H1 (cell line): ENCODE results near the gene CENATAC. TPM values are rescaled to one million over a fixed set of nuclear protein-coding genes. Genes with fewer than 3 reads are reported as not detected.
"Not testable (repeated sequence)": the region's sequence is repeated elsewhere in the genome, so short reads cannot be mapped to it uniquely, and the experiment has no call there.

ENCODE experiments used
- CTCF ChIA-PET: fragments of 300-600 bp; sonication (Branson Sonifier 250); formaldehyde crosslinking; loops from one replicate; lab custom pipeline; 2021; ENCODE audit not compliant: partially characterized antibody; lab: Charles Lee
- POLR2A ChIA-PET: fragments of 300-600 bp; sonication (Branson Sonifier 250); formaldehyde crosslinking; loops from one replicate; lab custom pipeline; 2021; ENCODE audit warnings: inconsistent platforms; ENCODE audit not compliant: partially characterized antibody; lab: Charles Lee
- DNase-seq, 2 experiments: peaks; one replicate each; pipeline versions ENCODE4 v3.0.0 to v3.0.0-alpha.2; 2010 to 2022; ENCODE audit warnings: low spot score in 2 of 2, low read depth in 1 of 2, mixed read lengths in 1 of 2
- FAIRE-seq: peaks from 2 replicates; lab custom pipeline; 2011; peaks lifted over from hg19 to GRCh38; lab: Jason Lieb, UNC
- H2AFZ ChIP-seq: 2 replicates; pipeline ENCODE4 v1.8.1; 2012; ENCODE audit warnings: low read length, inconsistent platforms
- H2AK5ac ChIP-seq: 2 replicates; pipeline ENCODE4 v1.6.1; 2013; ENCODE audit warnings: low read depth, low read length
- H2BK120ac ChIP-seq: replicated peaks from 2 replicates; pipeline ENCODE3; 2013; ENCODE audit warnings: low read depth, low read length, inconsistent platforms
- H2BK12ac ChIP-seq: 2 replicates; pipeline ENCODE4 v1.6.1; 2013; ENCODE audit warnings: low read depth, low read length
- H2BK15ac ChIP-seq: 2 replicates; pipeline ENCODE4 v1.6.1; 2013; ENCODE audit warnings: low read length
- H2BK20ac ChIP-seq: 2 replicates; pipeline ENCODE4 v1.6.1; 2013; ENCODE audit warnings: low read length
- H2BK5ac ChIP-seq: 2 replicates; pipeline ENCODE4 v1.6.1; 2013; ENCODE audit warnings: low read depth, low read length
- H3K14ac ChIP-seq: 2 replicates; pipeline ENCODE4 v1.6.1; 2013; ENCODE audit warnings: inconsistent platforms; ENCODE audit not compliant: insufficient read length
- H3K18ac ChIP-seq: 2 replicates; pipeline ENCODE4 v1.6.1; 2013; ENCODE audit warnings: low read length; ENCODE audit errors: extremely low read depth
- H3K23ac ChIP-seq: 2 replicates; pipeline ENCODE4 v1.6.1; 2013; ENCODE audit warnings: inconsistent platforms; ENCODE audit not compliant: insufficient read length
- H3K23me2 ChIP-seq: 2 replicates; pipeline ENCODE4 v1.6.1; 2013; ENCODE audit warnings: low read depth, low read length
- H3K27ac ChIP-seq: 2 replicates; pipeline ENCODE4 v1.6.1; 2011; ENCODE audit warnings: low read depth, low read length, inconsistent platforms
- H3K27me3 ChIP-seq, 4 experiments: replicated peaks in 1 of 4; 1 replicate in 1 of 4; 2 replicates in 3 of 4; pipeline versions ENCODE4 v1.6.1 to v1.8.1; 2011 to 2013; ENCODE audit warnings: low read length in 3 of 4, mild to moderate bottlenecking in 3 of 4, inconsistent platforms in 2 of 4, mixed read lengths in 2 of 4, moderate library complexity in 1 of 4; ENCODE audit not compliant: control insufficient read depth in 3 of 4, insufficient read depth in 3 of 4; ENCODE audit errors: extremely low read depth in 1 of 4
- H3K36me3 ChIP-seq, 4 experiments: 2 replicates each; pipeline versions ENCODE4 v1.6.1 to v1.8.1; 2011 to 2013; ENCODE audit warnings: mild to moderate bottlenecking in 4 of 4, low read length in 3 of 4, moderate library complexity in 2 of 4, control low read depth in 1 of 4, inconsistent platforms in 1 of 4; ENCODE audit not compliant: insufficient read depth in 4 of 4, control insufficient read depth in 2 of 4
- H3K4ac ChIP-seq: replicated peaks from 2 replicates; pipeline ENCODE3; 2013; ENCODE audit warnings: low read length, low read depth, mixed read lengths, inconsistent platforms; ENCODE audit not compliant: insufficient read length
- H3K4me1 ChIP-seq, 4 experiments: replicated peaks in 1 of 4; 1 replicate in 1 of 4; 2 replicates in 3 of 4; pipeline versions ENCODE4 v1.6.1 to v1.8.1; 2011 to 2013; ENCODE audit warnings: low read length in 3 of 4, inconsistent platforms in 2 of 4, mixed read lengths in 1 of 4; ENCODE audit not compliant: insufficient read depth in 4 of 4, control insufficient read depth in 3 of 4
- H3K4me2 ChIP-seq, 2 experiments: 2 replicates each; pipeline versions ENCODE4 v1.6.1 to v1.8.1; 2011 to 2013; ENCODE audit warnings: low read depth in 2 of 2, low read length in 2 of 2, control low read depth in 1 of 2, inconsistent platforms in 1 of 2, mild to moderate bottlenecking in 1 of 2; ENCODE audit not compliant: insufficient read depth in 1 of 2
- H3K4me3 ChIP-seq, 4 experiments: fragments of 200-600, 300-600 bp in 1 of 4; sonication (generic), shearing (Covaris generic), sonication (Bioruptor Twin) in 1 of 4; 2 replicates each; pipeline versions ENCODE4 v1.5.1 to v1.8.1; 2011 to 2016; ENCODE audit warnings: low read length in 4 of 4, low read depth in 3 of 4, control low read depth in 2 of 4, inconsistent platforms in 2 of 4, mild to moderate bottlenecking in 2 of 4, mixed read lengths in 1 of 4, moderate library complexity in 1 of 4; ENCODE audit not compliant: insufficient read depth in 2 of 4; ENCODE audit errors: extremely low read depth in 1 of 4
- H3K56ac ChIP-seq: replicated peaks from 2 replicates; pipeline ENCODE3; 2013; ENCODE audit warnings: low read depth, mild to moderate bottlenecking, mixed read lengths, low read length, inconsistent platforms; ENCODE audit not compliant: insufficient read length
- H3K79me1 ChIP-seq: 2 replicates; pipeline ENCODE4 v1.6.1; 2013; ENCODE audit warnings: low read depth, low read length, control low read depth
- H3K79me2 ChIP-seq, 2 experiments: 2 replicates each; pipeline versions ENCODE4 v1.6.1 to v1.8.1; 2012 to 2013; ENCODE audit warnings: low read length in 2 of 2, mild to moderate bottlenecking in 2 of 2, inconsistent platforms in 1 of 2; ENCODE audit not compliant: insufficient read depth in 2 of 2, control insufficient read depth in 1 of 2
- H3K9ac ChIP-seq, 4 experiments: replicated peaks in 1 of 4; 1 replicate in 1 of 4; 2 replicates in 3 of 4; pipeline versions ENCODE4 v1.6.1 to v1.8.1; 2011 to 2013; ENCODE audit warnings: low read depth in 3 of 4, low read length in 3 of 4, control low read depth in 2 of 4, mild to moderate bottlenecking in 2 of 4, moderate library complexity in 2 of 4, inconsistent platforms in 1 of 4; ENCODE audit errors: extremely low read depth in 1 of 4
- H3K9me3 ChIP-seq, 2 experiments: 2 replicates each; pipeline versions ENCODE4 v1.6.1 to v1.8.1; 2012 to 2013; ENCODE audit warnings: mild to moderate bottlenecking in 2 of 2, moderate library complexity in 2 of 2, control low read depth in 1 of 2, inconsistent platforms in 1 of 2, low read depth in 1 of 2, low read length in 1 of 2, mixed read lengths in 1 of 2; ENCODE audit not compliant: insufficient read depth in 2 of 2
- H4K20me1 ChIP-seq, 2 experiments: replicated peaks in 1 of 2; 2 replicates each; pipeline versions ENCODE3 to v1.8.1; 2011 to 2013; ENCODE audit warnings: inconsistent platforms in 2 of 2, low read length in 2 of 2, mild to moderate bottlenecking in 1 of 2; ENCODE audit not compliant: insufficient read depth in 2 of 2, control insufficient read depth in 1 of 2
- H4K5ac ChIP-seq: 2 replicates; pipeline ENCODE4 v1.6.1; 2013; ENCODE audit warnings: low read length, low read depth, mixed read lengths, inconsistent platforms; ENCODE audit not compliant: insufficient read length
- H4K8ac ChIP-seq: 2 replicates; pipeline ENCODE4 v1.8.0; 2013; ENCODE audit warnings: mild to moderate bottlenecking, moderate library complexity, low read length, inconsistent platforms; ENCODE audit not compliant: insufficient read depth; ENCODE audit errors: extremely low read depth
- H4K91ac ChIP-seq: replicated peaks from 2 replicates; pipeline ENCODE3; 2013; ENCODE audit warnings: low read length, mixed read lengths, inconsistent platforms; ENCODE audit not compliant: insufficient read length
- WGBS, 2 experiments: shearing (Covaris generic) in 1 of 2; methylation state at CpG; one replicate each; pipeline versions ENCODE4 v1.1.6 to v1.1.7; 2013 to 2015; ENCODE audit warnings: low lambda C conversion rate in 2 of 2, mixed read lengths in 2 of 2, inconsistent platforms in 1 of 2, low coverage in 1 of 2, missing lambda C conversion rate in 1 of 2; ENCODE audit not compliant: insufficient replicate concordance in 2 of 2, insufficient coverage in 1 of 2, insufficient read length in 1 of 2; ENCODE audit errors: extremely low coverage in 1 of 2, missing lambda C conversion rate in 1 of 2; 5-methylcytosine and 5-hydroxymethylcytosine counted together
- polyA plus RNA-seq, 7 experiments: library from polyadenylated mRNA; depleted of rRNA in 3 of 7; stranded (reverse) in 5 of 7; unstranded in 2 of 7; fragments of >200 nt in 5 of 7; fragments of 200-250 nt in 2 of 7; gene quantifications; 1 replicate in 5 of 7; 2 replicates in 1 of 7; 4 replicates in 1 of 7; pipeline versions ENCODE4 v1.2.1 to v1.2.3, GENCODE V29; 2011 to 2013; ENCODE audit warnings: missing spikeins in 2 of 7, mixed read lengths in 2 of 7
- total RNA-seq: library from RNA; stranded (reverse); fragmentation: NEBNext Ultra II Directional; extraction: Animal tissue kit (Norgen Biotek cat#: 25700); gene quantifications from 2 replicates; pipeline ENCODE4 v1.2.1, GENCODE V29; 2021

CENATAC gene
- total and polyA plus RNA-seq, 2 of the 8 experiments (the other 6 are each of a cell fraction or from before 2014, with no cell fraction given), result 22.7 to 36.4 TPM

- H3K14ac ChIP-seq, H2BK15ac ChIP-seq, H3K79me1 ChIP-seq, H2BK12ac ChIP-seq, FAIRE-seq, H3K27ac ChIP-seq, H2BK20ac ChIP-seq, DNase-seq, H3K36me3 ChIP-seq, H4K91ac ChIP-seq, H2AFZ ChIP-seq, H4K5ac ChIP-seq, H3K18ac ChIP-seq, H3K9me3 ChIP-seq, H3K4me3 ChIP-seq, H3K56ac ChIP-seq, H3K79me2 ChIP-seq, H2BK5ac ChIP-seq, H2BK120ac ChIP-seq, H3K4me1 ChIP-seq, H3K27me3 ChIP-seq, H3K4me2 ChIP-seq, H3K9ac ChIP-seq, H2AK5ac ChIP-seq, H4K20me1 ChIP-seq, H3K4ac ChIP-seq, H3K23me2 ChIP-seq, H3K23ac ChIP-seq, H4K8ac ChIP-seq: not testable (repeated sequence)
- ChIA-PET POLR2A (interaction anchor here (1.4 kb wide), 1 partner anchor 8 kb away, joined by 6 read pairs; no protein-coding TSS in a partner anchor), CTCF (interaction anchor here (0.6 to 1.1 kb wide), 3 partner anchors 17 to 78 kb away, joined by 3 read pairs; a partner anchor contains a TSS)
- 71% methylated on average over 6 of the region's 11 CpGs; no CpG with 5 or more reads in 1 of the 2 experiments for WGBS, 2 experiments
These were observed 41.5 kb downstream of the CENATAC start for GRCh38 chr11:119039471-119039870.
